Natural killer cell (primary cell): ENCODE results near the gene PTPRB. TPM values are rescaled to one million over a fixed set of nuclear protein-coding genes. Genes with fewer than 3 reads are reported as not detected.

ENCODE experiments used
- ATAC-seq, 3 donors: fragments of 150-1000 bp in 2 of 3; fragments of 200-7000 bp in 1 of 3; cut with Tn5 transposase; 1 replicate in 1 of 3; 2 replicates in 2 of 3; pipeline ENCODE4 v1.10.0; 2021; ENCODE audit warnings: mild to moderate bottlenecking in 2 of 3, moderate library complexity in 2 of 3
- DNase-seq, 2 donors: peaks; one replicate each; pipeline versions ENCODE4 v3.0.0 to v3.0.0-alpha.2; 2013 to 2021; ENCODE audit warnings: mixed read lengths in 1 of 2
- H3K27ac ChIP-seq: one replicate; pipeline ENCODE4 v1.5.1; 2013; ENCODE audit warnings: mild to moderate bottlenecking, low read length
- H3K27me3 ChIP-seq: one replicate; pipeline ENCODE4 v1.6.1; 2013; ENCODE audit warnings: low read length; ENCODE audit not compliant: control insufficient read depth, insufficient read depth
- H3K36me3 ChIP-seq: one replicate; pipeline ENCODE4 v1.6.1; 2013; ENCODE audit warnings: low read length; ENCODE audit not compliant: control insufficient read depth, insufficient read depth
- H3K4me1 ChIP-seq: one replicate; pipeline ENCODE4 v1.6.1; 2013; ENCODE audit warnings: low read length; ENCODE audit not compliant: control insufficient read depth, insufficient read depth
- H3K4me3 ChIP-seq: one replicate; pipeline ENCODE4 v1.5.1; 2013; ENCODE audit warnings: low read length
- H3K9me3 ChIP-seq: one replicate; pipeline ENCODE4 v1.6.1; 2013; ENCODE audit warnings: low read length; ENCODE audit not compliant: control insufficient read depth, insufficient read depth
- H3K27ac Mint-ChIP-seq, 2 donors: one replicate each; pipeline ENCODE4 v1.8.0; 2022; ENCODE audit warnings: mild to moderate bottlenecking in 2 of 2, mixed read lengths in 2 of 2, moderate library complexity in 1 of 2
- H3K27me3 Mint-ChIP-seq, 2 donors: one replicate each; pipeline ENCODE4 v1.8.0; 2022; ENCODE audit warnings: low read depth in 2 of 2, mixed read lengths in 2 of 2
- H3K36me3 Mint-ChIP-seq: one replicate; pipeline ENCODE4 v1.8.0; 2022; ENCODE audit warnings: mixed read lengths
- H3K4me1 Mint-ChIP-seq, 2 donors: one replicate each; pipeline ENCODE4 v1.8.0; 2022; ENCODE audit warnings: mixed read lengths in 2 of 2
- H3K4me3 Mint-ChIP-seq: one replicate; pipeline ENCODE4 v1.8.0; 2022; ENCODE audit warnings: mild to moderate bottlenecking, moderate library complexity, mixed read lengths
- H3K9me3 Mint-ChIP-seq, 2 donors: one replicate each; pipeline ENCODE4 v1.8.0; 2022; ENCODE audit warnings: mixed read lengths in 2 of 2
- WGBS: methylation state at CpG from one replicate; pipeline ENCODE4 v1.1.7; 2013; ENCODE audit warnings: missing lambda C conversion rate; ENCODE audit not compliant: insufficient coverage; 5-methylcytosine and 5-hydroxymethylcytosine counted together
- intact Hi-C: fragments of 100-400 bp; cut with micrococcal nuclease; formaldehyde crosslinking; loops from one replicate; pipeline ENCODE4 v1.14.2; 2022
- total RNA-seq, 4 donors: library from RNA; stranded (reverse); fragments of 120-200 nt in 1 of 4; gene quantifications; one replicate each; pipeline versions ENCODE4 v1.2.3 to v1.2.4, GENCODE V29; 2013 to 2022
- TF ChIP-seq, protein P1 (sequence below): fragments of 200-600 bp; IDR thresholded peaks from one replicate; pipeline ENCODE4 v1.8.0; 2022; ENCODE audit warnings: antibody characterized with exemption

Gene PTPRB
- total RNA-seq, 3 donors from 2014 or later (not counting 1 experiment from before 2014, with no cell fraction given), result 2.3 to 7.8 (median 5.5) TPM

DNA sequence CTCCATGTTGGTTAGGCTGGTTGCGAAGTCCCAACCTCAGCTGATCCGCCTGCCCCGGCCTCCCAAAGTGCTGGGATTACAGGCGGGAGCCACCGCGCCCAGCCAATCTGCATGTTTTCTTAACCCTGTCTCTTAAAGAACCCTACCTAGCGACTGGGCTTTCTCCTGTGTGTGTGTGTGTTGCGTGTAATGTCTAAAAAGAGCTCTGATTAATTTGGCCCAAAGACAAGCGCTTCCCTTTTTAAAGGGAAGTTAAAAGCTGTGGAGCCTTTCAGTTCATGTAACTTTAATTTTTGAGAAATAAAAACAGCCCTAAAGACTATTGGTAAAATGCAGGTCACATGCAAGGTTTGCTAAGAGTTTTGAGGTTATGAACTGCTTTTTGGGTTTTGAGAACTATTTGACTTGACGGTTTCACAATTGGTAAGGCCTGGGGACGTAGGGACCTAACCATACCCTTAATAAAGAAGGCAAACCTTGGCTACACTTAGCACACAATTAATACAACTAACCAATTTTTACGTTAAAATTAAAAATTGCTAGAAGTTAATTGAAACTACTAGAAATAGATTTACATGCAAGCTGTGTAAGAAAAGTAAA is 167.9 kb downstream of the PTPRB start:
- DNase-seq (no peak), ATAC-seq (no peak)
- Mint-ChIP-seq H3K36me3 (no peaks in the 10 kb centered on the region), H3K4me3 (no peak overlapping the region), H3K9me3 (no peaks in the 10 kb centered on the region), H3K4me1 (no peaks in the 10 kb centered on the region), H3K27ac (no peak overlapping the region), H3K27me3 (peaks cover 9 to 15% of the 10 kb centered on the region in 2 donors)
- intact Hi-C loops, result no loop called here
- TF ChIP-seq, protein P1, sequence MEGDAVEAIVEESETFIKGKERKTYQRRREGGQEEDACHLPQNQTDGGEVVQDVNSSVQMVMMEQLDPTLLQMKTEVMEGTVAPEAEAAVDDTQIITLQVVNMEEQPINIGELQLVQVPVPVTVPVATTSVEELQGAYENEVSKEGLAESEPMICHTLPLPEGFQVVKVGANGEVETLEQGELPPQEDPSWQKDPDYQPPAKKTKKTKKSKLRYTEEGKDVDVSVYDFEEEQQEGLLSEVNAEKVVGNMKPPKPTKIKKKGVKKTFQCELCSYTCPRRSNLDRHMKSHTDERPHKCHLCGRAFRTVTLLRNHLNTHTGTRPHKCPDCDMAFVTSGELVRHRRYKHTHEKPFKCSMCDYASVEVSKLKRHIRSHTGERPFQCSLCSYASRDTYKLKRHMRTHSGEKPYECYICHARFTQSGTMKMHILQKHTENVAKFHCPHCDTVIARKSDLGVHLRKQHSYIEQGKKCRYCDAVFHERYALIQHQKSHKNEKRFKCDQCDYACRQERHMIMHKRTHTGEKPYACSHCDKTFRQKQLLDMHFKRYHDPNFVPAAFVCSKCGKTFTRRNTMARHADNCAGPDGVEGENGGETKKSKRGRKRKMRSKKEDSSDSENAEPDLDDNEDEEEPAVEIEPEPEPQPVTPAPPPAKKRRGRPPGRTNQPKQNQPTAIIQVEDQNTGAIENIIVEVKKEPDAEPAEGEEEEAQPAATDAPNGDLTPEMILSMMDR, result no peak
- H3K4me3 ChIP-seq, result no peak overlapping the region
- H3K36me3 ChIP-seq, result no peaks in the 10 kb centered on the region
- no peaks in the 10 kb centered on the region for H3K4me1 ChIP-seq
- H3K9me3 ChIP-seq, result peaks cover 2% of the 10 kb centered on the region
- no peak overlapping the region for H3K27ac ChIP-seq
- WGBS, result 75% methylated on average over 10 of the region's 12 CpGs
- H3K27me3 ChIP-seq, result no peaks in the 10 kb centered on the region

DNA sequence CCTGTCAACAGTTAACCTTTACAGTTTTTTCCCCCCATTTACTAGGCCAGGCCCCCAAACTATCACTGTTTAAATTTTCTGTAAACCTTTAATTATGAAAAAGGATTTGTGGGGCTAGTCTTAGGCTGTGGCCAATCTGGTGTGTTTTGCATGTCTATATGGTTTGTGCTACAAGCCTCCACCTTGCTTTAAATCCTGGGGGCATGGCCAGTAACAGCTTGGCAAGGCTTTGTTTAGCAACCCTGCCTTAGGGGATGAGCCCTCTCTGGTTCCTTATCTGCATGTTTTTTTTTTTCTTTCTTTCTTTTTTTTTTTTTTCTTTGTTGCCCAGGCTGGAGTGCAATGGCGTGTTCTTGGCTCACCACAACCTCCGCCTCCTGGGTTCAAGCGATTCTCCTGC is 168.5 kb downstream of the PTPRB start:
- Histone ChIP-seq H3K36me3 (no peaks in the 10 kb centered on the region), H3K9me3 (peaks cover 6% of the 10 kb centered on the region), H3K27me3 (no peaks in the 10 kb centered on the region), H3K4me1 (no peaks in the 10 kb centered on the region), H3K27ac (no peak overlapping the region), H3K4me3 (no peak overlapping the region)
- DNase-seq (no peak), ATAC-seq (no peak)
- H3K9me3 Mint-ChIP-seq, result no peaks in the 10 kb centered on the region
- 92% methylated on average over 3 of the region's 3 CpGs for WGBS
- peaks cover 9 to 15% of the 10 kb centered on the region in 2 donors for H3K27me3 Mint-ChIP-seq
- no peak overlapping the region for H3K4me3 Mint-ChIP-seq
- TF ChIP-seq, protein P1, result no peak
- intact Hi-C loops, result no loop called here
- H3K27ac Mint-ChIP-seq, result no peak overlapping the region
- H3K4me1 Mint-ChIP-seq, result no peaks in the 10 kb centered on the region
- H3K36me3 Mint-ChIP-seq, result no peaks in the 10 kb centered on the region

DNA sequence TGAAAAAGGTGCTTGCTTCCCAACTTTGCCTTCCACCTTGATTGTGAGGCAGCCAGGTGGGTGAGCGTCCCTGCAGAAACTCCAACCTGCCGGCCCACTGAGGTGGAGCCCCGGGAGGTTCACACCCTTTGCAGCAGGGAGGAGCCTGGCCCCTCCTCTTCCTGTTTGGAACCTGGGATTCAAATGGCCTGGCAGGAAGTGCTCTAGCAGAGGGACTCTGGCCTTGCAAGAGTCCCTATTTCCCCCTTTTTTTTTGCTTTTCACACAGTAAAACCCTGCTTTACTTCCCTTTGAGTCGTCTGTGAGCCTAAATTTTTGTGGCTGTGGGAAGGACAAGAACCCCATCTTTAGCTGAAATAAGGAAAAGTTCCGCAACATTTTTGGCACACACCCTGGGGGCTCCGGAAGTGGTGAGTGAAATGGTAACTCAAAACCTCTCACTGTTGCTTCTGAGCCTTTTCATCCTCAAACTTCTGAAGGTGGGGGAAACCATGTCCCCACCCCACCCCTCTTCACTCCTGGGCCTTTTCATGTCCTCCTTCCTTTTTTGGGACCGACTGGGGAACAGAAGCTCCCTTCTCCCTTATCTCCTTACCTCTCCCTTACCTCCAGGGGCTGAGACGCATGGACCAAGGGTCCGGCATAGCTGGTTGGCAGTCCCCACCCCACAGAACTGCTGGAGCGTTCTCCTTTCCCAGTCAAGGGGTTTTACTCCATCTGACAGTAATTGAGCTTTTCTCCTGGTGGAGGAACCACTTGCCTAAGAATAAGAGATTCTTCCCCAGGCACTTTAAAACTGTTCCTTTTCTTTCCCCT is 169.1 kb downstream of the PTPRB start:
- H3K27ac Mint-ChIP-seq, result no peak overlapping the region
- intact Hi-C loops, result no loop called here
- ATAC-seq, result no peak

More for the DNA sequence above, 169.1 kb downstream of the PTPRB start:
- H3K36me3 Mint-ChIP-seq, result no peaks in the 10 kb centered on the region
- Histone ChIP-seq H3K4me1 (no peaks in the 10 kb centered on the region), H3K4me3 (no peak overlapping the region), H3K36me3 (no peaks in the 10 kb centered on the region), H3K27me3 (no peaks in the 10 kb centered on the region), H3K27ac (no peak overlapping the region), H3K9me3 (peaks cover 8% of the 10 kb centered on the region)
- 86% methylated on average over 9 of the region's 10 CpGs for WGBS
- no peaks in the 10 kb centered on the region for H3K9me3 Mint-ChIP-seq
- no peak for DNase-seq
- TF ChIP-seq, protein P1, result no peak
- H3K4me1 Mint-ChIP-seq, result no peaks in the 10 kb centered on the region
- no peak overlapping the region for H3K4me3 Mint-ChIP-seq
- peaks cover 6 to 9% of the 10 kb centered on the region in 2 donors for H3K27me3 Mint-ChIP-seq
